Stomach (tissue), 9 donors: ENCODE measurements around the gene RBBP4. TPM values are rescaled to one million over a fixed set of nuclear protein-coding genes. Genes with fewer than 3 reads are reported as not detected.

Experiments
- DNase-seq, 2 donors: peaks; one replicate each; pipeline versions ENCODE4 v3.0.0 to v3.0.0-alpha.2; 2013 to 2019
- H3K27ac ChIP-seq, 5 donors: fragments of 200-600 bp in 4 of 5; sonication (generic) in 4 of 5; one replicate each; pipeline ENCODE4 v1.5.1; 2013 to 2019; ENCODE audit warnings: mild to moderate bottlenecking in 1 of 5, moderate library complexity in 1 of 5
- H3K27me3 ChIP-seq, 3 donors: fragments of 200-600 bp; sonication (generic); one replicate each; pipeline ENCODE4 v1.5.1; 2017 to 2019; ENCODE audit warnings: mixed run types in 1 of 3
- H3K36me3 ChIP-seq, 4 donors: fragments of 200-600 bp; sonication (generic); 1 replicate in 3 of 4; 2 replicates in 1 of 4; pipeline ENCODE4 v1.5.1; 2016 to 2019
- H3K4me1 ChIP-seq, 4 donors: fragments of 200-600 bp; sonication (generic); one replicate each; pipeline ENCODE4 v1.5.1; 2016 to 2019
- H3K4me3 ChIP-seq, 4 donors: fragments of 200-600 bp; sonication (generic) in 3 of 4; one replicate each; pipeline ENCODE4 v1.5.1; 2016 to 2019; ENCODE audit warnings: mild to moderate bottlenecking in 1 of 4
- H3K9me3 ChIP-seq, 4 donors: fragments of 200-600 bp; sonication (generic); one replicate each; pipeline ENCODE4 v1.5.1; 2016 to 2019
- EP300 ChIP-seq: sonication (generic); formaldehyde crosslinking; IDR thresholded peaks from one replicate; pipeline ENCODE4 v1.6.1; 2017; ENCODE audit warnings: antibody characterized with exemption
- POLR2A ChIP-seq, 4 donors: fragments of 450-650 bp; IDR thresholded peaks; one replicate each; pipeline ENCODE4 v1.6.1; 2016; ENCODE audit warnings: antibody characterized with exemption in 4 of 4, control low read depth in 2 of 4, mild to moderate bottlenecking in 1 of 4, moderate library complexity in 1 of 4
- POLR2AphosphoS5 ChIP-seq, 3 donors: sonication (generic); formaldehyde crosslinking; IDR thresholded peaks; one replicate each; pipeline ENCODE4 v1.6.1; 2016; ENCODE audit warnings: antibody characterized with exemption in 3 of 3
- WGBS, 5 donors: extraction: QIAGEN DNeasy Blood & Tissue Kit in 3 of 5; methylation state at CpG; one replicate each; pipeline versions ENCODE4 v1.1.5 to v1.1.7; 2013 to 2018; 5-methylcytosine and 5-hydroxymethylcytosine counted together
- intact Hi-C: fragments of 100-400 bp; cut with DNase I; formaldehyde crosslinking; loops from one replicate; pipeline ENCODE4 v1.15.1; 2023; ENCODE audit warnings: low total_unique reads
- polyA plus RNA-seq, 3 donors: library from polyadenylated mRNA; stranded (reverse); fragments of 200-250 nt; gene quantifications; one replicate each; pipeline ENCODE4 v1.2.3, GENCODE V29; 2013
- total RNA-seq, 5 donors: library from RNA; depleted of rRNA; stranded (reverse); fragments of >200 nt; gene quantifications; one replicate each; pipeline versions ENCODE4 v1.1.0 to v1.2.3, GENCODE V29; 2014 to 2016
- TF ChIP-seq, protein P1 (sequence below), 7 experiments: fragments of 450-650 bp in 4 of 7; fragments of 200-600 bp in 3 of 7; sonication (generic) in 3 of 7; IDR thresholded peaks; one replicate each; pipeline ENCODE4 v1.5.1; 2016 to 2019; ENCODE audit warnings: antibody characterized with exemption in 7 of 7, control low read depth in 2 of 7, mild to moderate bottlenecking in 1 of 7
- donor health status: healthy with polysubstance abuse.
- donor health status: Bipolar disorder and iron deficiency.
- donor health status: healthy.

The RBBP4 gene
- total and polyA plus RNA-seq, 8 donors: 38.0 to 226 (median 75.0) TPM

DNA sequence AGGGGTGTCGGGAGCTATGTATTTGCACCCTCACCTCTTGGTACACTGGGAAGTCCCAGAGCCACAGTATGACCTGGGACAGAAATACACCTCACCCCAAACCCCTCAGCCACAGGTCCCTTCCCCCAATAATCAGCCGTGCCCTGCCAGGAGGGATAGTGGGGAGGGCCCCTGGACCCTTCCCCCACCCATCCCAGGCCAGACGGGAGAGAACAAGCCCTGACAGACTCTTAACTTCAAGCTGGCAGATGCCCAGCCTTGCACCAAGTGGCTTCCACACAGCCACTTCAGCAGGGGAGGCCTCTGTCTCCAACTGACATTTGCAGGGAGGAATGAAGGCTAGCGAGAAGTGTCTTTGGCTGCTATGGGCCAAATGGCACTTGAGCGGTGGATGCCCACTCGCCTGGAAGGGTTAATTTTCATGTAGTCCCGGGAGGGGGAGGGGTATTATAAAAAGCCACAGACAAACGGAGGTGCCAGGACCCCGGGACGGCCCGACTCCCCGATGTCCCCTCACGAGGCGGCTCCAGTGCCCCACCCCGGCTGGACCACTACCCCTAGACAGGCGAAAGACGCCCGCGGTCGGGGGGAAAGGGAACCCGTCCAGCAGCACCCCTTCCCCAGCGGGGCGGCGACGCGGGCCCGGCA is 51.1 kb downstream of the RBBP4 start:
- intact Hi-C loops: no loop called here
- 10 to 14% (median 11%) methylated on average over 18 to 27 of the region's 27 CpGs for WGBS, 5 donors
- Histone ChIP-seq H3K4me1 (peaks cover 24 to 55% (median 34%) of the 10 kb centered on the region in 4 donors), H3K27ac (peak overlapping the region; percentile 33 to 93 (median 87)), H3K4me3 (peak overlapping the region; percentile 59 to 74 (median 68)), H3K36me3 (peaks cover 0 to 4% (median 0%) of the 10 kb centered on the region in 4 donors), H3K9me3 (no peaks in the 10 kb centered on the region), H3K27me3 (peaks cover 0 to 13% (median 3%) of the 10 kb centered on the region in 3 donors)
- peak in 1 of 2 donors; percentile 60 for DNase-seq
- TF ChIP-seq POLR2AphosphoS5 (IDR thresholded peaks at IDR 0.05) (no peak), EP300 (no peak), POLR2A (IDR thresholded peaks at IDR 0.05) (no peak)
- TF ChIP-seq, protein P1, sequence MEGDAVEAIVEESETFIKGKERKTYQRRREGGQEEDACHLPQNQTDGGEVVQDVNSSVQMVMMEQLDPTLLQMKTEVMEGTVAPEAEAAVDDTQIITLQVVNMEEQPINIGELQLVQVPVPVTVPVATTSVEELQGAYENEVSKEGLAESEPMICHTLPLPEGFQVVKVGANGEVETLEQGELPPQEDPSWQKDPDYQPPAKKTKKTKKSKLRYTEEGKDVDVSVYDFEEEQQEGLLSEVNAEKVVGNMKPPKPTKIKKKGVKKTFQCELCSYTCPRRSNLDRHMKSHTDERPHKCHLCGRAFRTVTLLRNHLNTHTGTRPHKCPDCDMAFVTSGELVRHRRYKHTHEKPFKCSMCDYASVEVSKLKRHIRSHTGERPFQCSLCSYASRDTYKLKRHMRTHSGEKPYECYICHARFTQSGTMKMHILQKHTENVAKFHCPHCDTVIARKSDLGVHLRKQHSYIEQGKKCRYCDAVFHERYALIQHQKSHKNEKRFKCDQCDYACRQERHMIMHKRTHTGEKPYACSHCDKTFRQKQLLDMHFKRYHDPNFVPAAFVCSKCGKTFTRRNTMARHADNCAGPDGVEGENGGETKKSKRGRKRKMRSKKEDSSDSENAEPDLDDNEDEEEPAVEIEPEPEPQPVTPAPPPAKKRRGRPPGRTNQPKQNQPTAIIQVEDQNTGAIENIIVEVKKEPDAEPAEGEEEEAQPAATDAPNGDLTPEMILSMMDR (IDR thresholded peaks at IDR 0.05): no peak

DNA sequence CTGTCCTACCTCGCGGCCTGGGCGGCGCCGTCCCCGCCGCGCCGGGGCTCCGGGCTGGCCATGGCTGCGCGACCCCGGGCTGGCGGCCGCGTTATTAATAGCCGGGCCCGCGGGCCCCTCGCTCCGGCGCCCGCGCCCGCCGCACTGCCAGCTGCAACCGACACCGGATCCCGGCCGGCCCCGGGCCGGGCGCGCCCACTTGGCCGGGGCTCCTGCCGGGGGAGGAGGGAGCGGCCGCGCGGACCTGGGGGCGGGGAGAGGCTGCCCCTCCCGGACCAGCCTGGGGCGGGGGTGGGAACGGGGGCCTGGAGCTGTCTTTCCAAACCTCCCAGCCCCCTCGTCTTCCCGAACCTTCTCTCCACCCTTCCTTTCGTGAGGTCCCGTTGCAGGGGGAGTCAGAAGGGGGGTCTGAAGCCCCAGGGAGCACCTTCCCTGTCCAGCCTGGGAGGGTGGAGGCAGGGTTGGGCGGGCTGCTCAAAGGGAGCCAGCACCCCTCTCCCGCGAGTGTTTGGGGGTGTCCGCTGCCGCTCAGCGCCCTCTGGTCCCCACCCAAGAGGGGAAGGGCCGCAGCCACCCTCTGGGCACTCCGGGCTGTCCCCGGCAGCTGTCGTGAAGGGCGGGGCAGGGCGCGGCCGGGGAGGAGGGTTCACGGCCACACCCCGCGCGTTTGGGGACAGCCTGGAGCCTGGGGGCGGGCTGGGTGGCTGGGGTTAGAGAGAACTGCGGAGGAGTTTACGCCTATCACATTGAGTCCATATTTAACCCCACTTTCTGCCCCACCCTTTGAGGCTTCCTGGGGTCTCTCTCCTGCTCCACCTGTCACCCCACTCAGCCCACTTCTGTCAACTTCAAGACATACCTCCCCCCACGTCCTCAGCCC is 51.8 kb downstream of the RBBP4 start, which contains the start of gene SYNC:
TSS of gene SYNC (minus strand) at position 172 of the 880 bp plus-strand sequence. CDS start at position 62, 110 bp downstream.
- TF ChIP-seq, protein P1 (IDR thresholded peaks at IDR 0.05): no peak
- no peak for TF ChIP-seq POLR2A (IDR thresholded peaks at IDR 0.05)
- TF ChIP-seq POLR2AphosphoS5 (IDR thresholded peaks at IDR 0.05): peak in 2 of 3 donors; percentile 22 to 32
- no peaks in the 10 kb centered on the region for H3K36me3 ChIP-seq
- DNase-seq: peak; percentile 60 to 85
- peaks cover 24 to 58% (median 36%) of the 10 kb centered on the region in 4 donors for H3K4me1 ChIP-seq
- peak within 1 kb of the TSS; percentile 59 to 74 (median 68) for H3K4me3 ChIP-seq
- no peaks in the 10 kb centered on the region for H3K9me3 ChIP-seq
- intact Hi-C loops: no loop called here
- WGBS, 5 donors: 0 to 2% (median 1%) methylated on average over 19 to 62 of the region's 70 CpGs
- peak within 1 kb of the TSS; percentile 33 to 93 (median 87) for H3K27ac ChIP-seq
- peaks cover 0 to 13% (median 3%) of the 10 kb centered on the region in 3 donors for H3K27me3 ChIP-seq

DNA sequence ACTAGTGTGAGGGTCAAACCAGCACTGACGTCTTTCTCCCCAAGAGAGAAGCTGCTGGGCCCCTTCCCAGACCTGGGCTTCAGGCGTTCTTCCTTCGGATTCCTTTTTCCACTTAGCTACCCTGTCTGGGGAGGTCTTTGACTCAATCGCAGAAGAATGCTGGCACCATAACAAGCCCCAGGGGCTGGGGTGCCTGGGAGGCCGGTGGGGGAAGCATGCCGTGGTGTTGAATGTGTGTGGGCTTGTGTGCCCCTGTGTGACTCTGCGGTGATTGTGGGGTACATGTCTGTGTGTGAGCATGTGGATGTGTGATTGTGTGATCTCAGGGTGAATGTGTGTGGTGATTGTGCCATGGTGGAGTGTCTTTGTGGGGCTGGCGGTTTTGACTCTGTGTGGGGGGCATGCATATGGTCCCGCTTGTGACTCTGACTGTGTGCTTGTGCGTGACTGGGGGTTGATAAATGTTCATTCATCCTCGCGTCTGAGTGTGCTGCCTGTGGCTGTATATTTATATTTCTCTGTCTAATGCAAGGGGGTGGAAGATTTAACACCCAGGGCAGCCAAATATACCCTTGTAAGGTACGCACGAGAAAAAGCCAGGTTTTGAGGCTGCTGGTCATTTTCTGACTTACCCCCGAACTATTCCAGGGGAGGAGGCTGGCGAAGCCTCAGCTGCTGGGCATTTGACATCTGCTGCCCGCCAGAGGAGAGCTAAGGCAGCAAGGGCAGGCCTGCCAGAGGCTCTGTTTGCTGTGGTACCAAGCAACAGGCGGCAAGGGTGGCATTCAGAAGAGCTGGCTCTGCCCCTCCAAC is 52.7 kb downstream of the RBBP4 start:
- intact Hi-C loops: no loop called here
- TF ChIP-seq, protein P1 (IDR thresholded peaks at IDR 0.05): no peak
- TF ChIP-seq EP300: no peak
- TF ChIP-seq POLR2AphosphoS5 (IDR thresholded peaks at IDR 0.05): peak in 2 of 3 donors; percentile 32 to 46
- no peak for TF ChIP-seq POLR2A (IDR thresholded peaks at IDR 0.05)
- Histone ChIP-seq H3K27me3 (peaks cover 0 to 13% (median 3%) of the 10 kb centered on the region in 3 donors), H3K36me3 (no peaks in the 10 kb centered on the region), H3K4me1 (peaks cover 24 to 58% (median 36%) of the 10 kb centered on the region in 4 donors), H3K9me3 (no peaks in the 10 kb centered on the region), H3K4me3 (peak overlapping the region; percentile 59 to 74 (median 68)), H3K27ac (peak overlapping the region; percentile 13 to 93 (median 87))
- 55 to 64% (median 58%) methylated on average over 18 of the region's 18 CpGs for WGBS, 5 donors
- DNase-seq: peak in 1 of 2 donors; percentile 83
